MCF 10A (cell line): ENCODE measurements around the gene PAK3. TPM values are rescaled to one million over a fixed set of nuclear protein-coding genes. Genes with fewer than 3 reads are reported as not detected.

Source experiments
- BruUV-seq: library from RNA; stranded (reverse); fragments of 400-500 nt; replicated peaks from 2 replicates; lab custom pipeline; 2021; lab: Mats Ljungman, UMichigan
- CTCF ChIA-PET: fragments of 300-600 bp; sonication (Branson Sonifier 250); formaldehyde crosslinking; extraction: SDS; loops from one replicate; lab custom pipeline; 2021; ENCODE audit warnings: antibody characterized with exemption, inconsistent platforms; lab: Yijun Ruan, JAX
- POLR2A ChIA-PET: fragments of 300-600, 350-650 bp; sonication (Branson Sonifier 250); formaldehyde crosslinking; extraction: SDS; loops from one replicate; lab custom pipeline; 2020; ENCODE audit warnings: antibody characterized with exemption, inconsistent platforms; lab: Yijun Ruan, JAX
- DNase-seq: peaks from one replicate; pipeline ENCODE4 v3.0.0-alpha.2; 2018; ENCODE audit not compliant: unreplicated experiment
- H3K27ac Mint-ChIP-seq: one replicate; pipeline ENCODE4 v1.8.0; 2022; ENCODE audit warnings: mild to moderate bottlenecking, low read depth, mixed read lengths; ENCODE audit not compliant: unreplicated experiment
- H3K27me3 Mint-ChIP-seq: one replicate; pipeline ENCODE4 v1.8.0; 2022; ENCODE audit warnings: mixed read lengths; ENCODE audit not compliant: insufficient read depth, unreplicated experiment
- H3K36me3 Mint-ChIP-seq: one replicate; pipeline ENCODE4 v1.8.0; 2022; ENCODE audit warnings: mild to moderate bottlenecking, moderate library complexity, mixed read lengths; ENCODE audit not compliant: insufficient read depth, unreplicated experiment
- H3K4me1 Mint-ChIP-seq: one replicate; pipeline ENCODE4 v1.8.0; 2022; ENCODE audit warnings: mixed read lengths; ENCODE audit not compliant: insufficient read depth, unreplicated experiment
- H3K4me3 Mint-ChIP-seq: one replicate; pipeline ENCODE4 v1.8.0; 2022; ENCODE audit warnings: mild to moderate bottlenecking, moderate library complexity, mixed read lengths; ENCODE audit not compliant: unreplicated experiment
- H3K9me3 Mint-ChIP-seq: one replicate; pipeline ENCODE4 v1.8.0; 2022; ENCODE audit warnings: mixed read lengths; ENCODE audit not compliant: unreplicated experiment
- intact Hi-C: fragments of 100-400 bp; cut with micrococcal nuclease; formaldehyde crosslinking; loops from 2 replicates; pipeline ENCODE4 v1.14.1; 2022
- total RNA-seq: library from RNA; stranded (reverse); gene quantifications from 2 replicates; pipeline ENCODE4 v1.2.3, GENCODE V29; 2022
- TF ChIP-seq, protein P1 (sequence below): fragments of 200-600 bp; IDR thresholded peaks from one replicate; pipeline ENCODE4 v1.8.0; 2022; ENCODE audit warnings: antibody characterized with exemption, mild to moderate bottlenecking; ENCODE audit not compliant: unreplicated experiment

PAK3 gene
- total RNA-seq, 1 experiment from 2014 or later: 8.5 TPM

- H3K9me3 Mint-ChIP-seq: no peaks in the 10 kb centered on the region
- peaks cover 55% of the 10 kb centered on the region for H3K27me3 Mint-ChIP-seq
- intact Hi-C loops: no loop called here
- H3K4me1 Mint-ChIP-seq: no peaks in the 10 kb centered on the region
- no peak overlapping the region for H3K27ac Mint-ChIP-seq
- ChIA-PET CTCF (no interaction called here), POLR2A (no interaction called here)
- no peak overlapping the region for H3K4me3 Mint-ChIP-seq
- H3K36me3 Mint-ChIP-seq: peaks cover 4% of the 10 kb centered on the region
- DNase-seq: no peak
- BruUV-seq: no TSS peak
- TF ChIP-seq, protein P1, sequence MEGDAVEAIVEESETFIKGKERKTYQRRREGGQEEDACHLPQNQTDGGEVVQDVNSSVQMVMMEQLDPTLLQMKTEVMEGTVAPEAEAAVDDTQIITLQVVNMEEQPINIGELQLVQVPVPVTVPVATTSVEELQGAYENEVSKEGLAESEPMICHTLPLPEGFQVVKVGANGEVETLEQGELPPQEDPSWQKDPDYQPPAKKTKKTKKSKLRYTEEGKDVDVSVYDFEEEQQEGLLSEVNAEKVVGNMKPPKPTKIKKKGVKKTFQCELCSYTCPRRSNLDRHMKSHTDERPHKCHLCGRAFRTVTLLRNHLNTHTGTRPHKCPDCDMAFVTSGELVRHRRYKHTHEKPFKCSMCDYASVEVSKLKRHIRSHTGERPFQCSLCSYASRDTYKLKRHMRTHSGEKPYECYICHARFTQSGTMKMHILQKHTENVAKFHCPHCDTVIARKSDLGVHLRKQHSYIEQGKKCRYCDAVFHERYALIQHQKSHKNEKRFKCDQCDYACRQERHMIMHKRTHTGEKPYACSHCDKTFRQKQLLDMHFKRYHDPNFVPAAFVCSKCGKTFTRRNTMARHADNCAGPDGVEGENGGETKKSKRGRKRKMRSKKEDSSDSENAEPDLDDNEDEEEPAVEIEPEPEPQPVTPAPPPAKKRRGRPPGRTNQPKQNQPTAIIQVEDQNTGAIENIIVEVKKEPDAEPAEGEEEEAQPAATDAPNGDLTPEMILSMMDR: no peak
Observed at GRCh38 chrX:111116666-111117065, 20.7 kb downstream of the PAK3 start.

GRCh38 chrX:111119341-111119740, 23.4 kb downstream of the PAK3 start:
- BruUV-seq: no TSS peak
- Mint-ChIP-seq H3K27ac (no peak overlapping the region), H3K4me3 (no peak overlapping the region), H3K9me3 (no peaks in the 10 kb centered on the region), H3K36me3 (peaks cover 18% of the 10 kb centered on the region), H3K4me1 (no peaks in the 10 kb centered on the region), H3K27me3 (peaks cover 66% of the 10 kb centered on the region)
- TF ChIP-seq, protein P1: no peak
- POLR2A ChIA-PET: no interaction called here
- intact Hi-C loops: no loop called here
- CTCF ChIA-PET: interaction anchor here (0.7 kb wide), 1 partner anchor 867 kb away, joined by 3 read pairs; no protein-coding TSS in a partner anchor
- DNase-seq: no peak

DNA sequence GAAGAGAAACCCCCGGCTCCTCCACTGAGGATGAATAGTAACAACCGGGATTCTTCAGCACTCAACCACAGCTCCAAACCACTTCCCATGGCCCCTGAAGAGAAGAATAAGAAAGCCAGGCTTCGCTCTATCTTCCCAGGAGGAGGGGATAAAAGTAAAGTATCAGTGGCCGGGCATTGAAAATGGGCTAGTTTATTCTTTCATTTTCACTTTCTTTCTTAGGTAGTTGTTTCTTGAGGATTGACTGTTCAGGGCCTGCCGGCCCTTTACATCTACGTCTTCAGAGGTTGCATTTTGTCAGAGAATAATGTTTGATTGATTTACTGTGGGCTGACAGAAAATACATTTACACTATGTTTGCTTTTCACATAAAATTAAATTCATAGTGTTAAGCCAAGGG, 27.1 kb downstream of the PAK3 start:
- intact Hi-C loops: no loop called here
- DNase-seq: no peak
- Mint-ChIP-seq H3K36me3 (peaks cover 25% of the 10 kb centered on the region), H3K27ac (no peak overlapping the region), H3K27me3 (peaks cover 77% of the 10 kb centered on the region), H3K4me3 (no peak overlapping the region), H3K4me1 (no peaks in the 10 kb centered on the region), H3K9me3 (no peaks in the 10 kb centered on the region)
- POLR2A ChIA-PET: interaction anchor here (0.7 kb wide), 1 partner anchor 321 kb away, joined by 3 read pairs; no protein-coding TSS in a partner anchor
- no TSS peak for BruUV-seq
- TF ChIP-seq, protein P1: no peak
- CTCF ChIA-PET: no interaction called here

DNA sequence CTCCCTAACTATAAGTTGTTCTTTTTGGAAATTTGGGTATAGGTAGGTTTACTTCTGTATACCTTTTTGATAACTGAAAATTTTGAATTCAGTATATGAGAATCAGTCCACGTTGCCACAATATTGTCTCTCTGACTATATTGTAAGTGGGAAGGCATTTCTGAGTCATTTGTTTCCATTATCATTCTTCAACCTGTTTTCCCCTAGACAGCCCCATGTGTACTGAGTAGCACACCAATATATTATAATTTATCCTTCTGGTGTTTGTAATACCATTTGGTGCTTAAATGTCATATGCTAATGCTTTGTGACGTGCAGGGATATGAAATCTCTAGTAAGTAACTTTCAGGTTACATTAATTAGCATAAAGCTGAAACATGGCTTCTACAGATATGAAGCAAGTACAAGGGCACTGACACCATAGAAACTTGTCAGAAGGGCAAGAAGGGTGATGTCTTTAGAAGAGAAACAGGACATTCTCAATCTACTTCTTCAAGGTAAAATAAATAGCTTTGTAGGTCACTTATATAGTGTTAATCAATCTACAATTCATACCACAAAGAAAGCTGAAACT, 27.7 kb downstream of the PAK3 start:
- Mint-ChIP-seq H3K4me3 (no peak overlapping the region), H3K27me3 (peaks cover 81% of the 10 kb centered on the region), H3K9me3 (no peaks in the 10 kb centered on the region), H3K4me1 (no peaks in the 10 kb centered on the region), H3K27ac (no peak overlapping the region), H3K36me3 (peaks cover 25% of the 10 kb centered on the region)
- DNase-seq: no peak
- CTCF ChIA-PET: no interaction called here
- intact Hi-C loops: no loop called here
- BruUV-seq: no TSS peak
- POLR2A ChIA-PET: interaction anchor here (0.7 kb wide), 1 partner anchor 321 kb away, joined by 3 read pairs; no protein-coding TSS in a partner anchor
- TF ChIP-seq, protein P1: no peak
